ENCODE data around the gene DDX10.
A peak's percentile ranks its signal among the peaks of the same experiment; 100 is the strongest.

Gene DDX10

GRCh38 chr11:108697872-108698473 lies 33.1 kb downstream of the DDX10 start:
- H3K27ac ChIP-seq: no peak overlapping the region
- no peak overlapping the region for H3K4me3 ChIP-seq
- DNase-seq (ENCODE audit: low spot score): no peak
- peak; percentile 71 for TF ChIP-seq CTCF (IDR thresholded peaks at IDR 0.05)

GRCh38 chr11:108698844-108699642 lies 34.2 kb downstream of the DDX10 start:
- TF ChIP-seq CTCF (IDR thresholded peaks at IDR 0.05): no peak
- Histone ChIP-seq H3K4me3 (no peak overlapping the region), H3K27ac (no peak overlapping the region)
- DNase-seq (ENCODE audit: low spot score): no peak

GRCh38 chr11:108703916-108704315 lies 39.0 kb downstream of the DDX10 start:
- no peak overlapping the region for H3K27ac ChIP-seq
- no peak overlapping the region for H3K4me3 ChIP-seq
- TF ChIP-seq CTCF (IDR thresholded peaks at IDR 0.05): no peak
- DNase-seq (ENCODE audit: low spot score): no peak

GRCh38 chr11:108705061-108705460 lies 40.2 kb downstream of the DDX10 start:
- no peak for TF ChIP-seq CTCF (IDR thresholded peaks at IDR 0.05)
- Histone ChIP-seq H3K4me3 (no peak overlapping the region), H3K27ac (no peak overlapping the region)
- DNase-seq (ENCODE audit: low spot score): no peak

GRCh38 chr11:108708173-108708572 lies 43.3 kb downstream of the DDX10 start:
- Histone ChIP-seq H3K4me3 (no peak overlapping the region), H3K27ac (no peak overlapping the region)
- TF ChIP-seq CTCF (IDR thresholded peaks at IDR 0.05): no peak
- DNase-seq (ENCODE audit: low spot score): no peak

GRCh38 chr11:108709741-108710140 lies 44.9 kb downstream of the DDX10 start:
- DNase-seq (ENCODE audit: low spot score): no peak
- Histone ChIP-seq H3K27ac (no peak overlapping the region), H3K4me3 (no peak overlapping the region)
- TF ChIP-seq CTCF (IDR thresholded peaks at IDR 0.05): no peak
